ENCODE measurements around the gene ANKRD50. TPM values are rescaled to one million over a fixed set of nuclear protein-coding genes. Genes with fewer than 3 reads are reported as not detected.

Gene ANKRD50
- total RNA-seq, 2 experiments from 2014 or later = 0.35 to 0.40 TPM

- CTCF ChIA-PET = no interaction called here
- no peaks in the 10 kb centered on the region for H3K9me3 Mint-ChIP-seq
- no peak overlapping the region for H3K27ac Mint-ChIP-seq
- DNase-seq = no peak
- H3K36me3 Mint-ChIP-seq (ENCODE audit: low read depth) = no peaks in the 10 kb centered on the region
- H3K4me1 Mint-ChIP-seq = no peaks in the 10 kb centered on the region
- no peak overlapping the region for H3K4me3 Mint-ChIP-seq
- no peaks in the 10 kb centered on the region for H3K27me3 Mint-ChIP-seq
- POLR2A ChIA-PET = no interaction called here
Observed at GRCh38 chr4:124727331-124727890, 14.9 kb upstream of the ANKRD50 start.

GRCh38 chr4:124726269-124726668, 13.7 kb upstream of the ANKRD50 start:
- no peaks in the 10 kb centered on the region for H3K9me3 Mint-ChIP-seq
- no peaks in the 10 kb centered on the region for H3K36me3 Mint-ChIP-seq (ENCODE audit: low read depth)
- DNase-seq = no peak
- no peaks in the 10 kb centered on the region for H3K4me1 Mint-ChIP-seq
- H3K27me3 Mint-ChIP-seq = no peaks in the 10 kb centered on the region
- no peak overlapping the region for H3K27ac Mint-ChIP-seq
- POLR2A ChIA-PET = no interaction called here
- CTCF ChIA-PET = no interaction called here
- H3K4me3 Mint-ChIP-seq = no peak overlapping the region

GRCh38 chr4:124722071-124722470, 9.5 kb upstream of the ANKRD50 start:
- DNase-seq = no peak
- H3K9me3 Mint-ChIP-seq = no peaks in the 10 kb centered on the region
- H3K4me3 Mint-ChIP-seq = no peak overlapping the region
- H3K4me1 Mint-ChIP-seq = no peaks in the 10 kb centered on the region
- no peaks in the 10 kb centered on the region for H3K36me3 Mint-ChIP-seq (ENCODE audit: low read depth)
- CTCF ChIA-PET = no interaction called here
- POLR2A ChIA-PET = no interaction called here
- no peak overlapping the region for H3K27ac Mint-ChIP-seq
- H3K27me3 Mint-ChIP-seq = no peaks in the 10 kb centered on the region

GRCh38 chr4:124717101-124717500, 4.6 kb upstream of the ANKRD50 start:
- no peaks in the 10 kb centered on the region for H3K9me3 Mint-ChIP-seq
- ChIA-PET POLR2A (no interaction called here), CTCF (no interaction called here)
- DNase-seq = no peak
- no peak overlapping the region for H3K4me3 Mint-ChIP-seq
- peaks cover 4% of the 10 kb centered on the region for H3K4me1 Mint-ChIP-seq
- no peak overlapping the region for H3K27ac Mint-ChIP-seq
- peaks cover 5% of the 10 kb centered on the region for H3K27me3 Mint-ChIP-seq
- H3K36me3 Mint-ChIP-seq (ENCODE audit: low read depth) = no peaks in the 10 kb centered on the region

GRCh38 chr4:124713185-124713592, 657 bp upstream of the ANKRD50 start:
- peaks cover 8% of the 10 kb centered on the region for H3K27me3 Mint-ChIP-seq
- H3K4me1 Mint-ChIP-seq = peaks cover 4% of the 10 kb centered on the region
- POLR2A ChIA-PET = no interaction called here
- H3K4me3 Mint-ChIP-seq = peak overlapping the region; percentile 89
- no peaks in the 10 kb centered on the region for H3K9me3 Mint-ChIP-seq
- DNase-seq = no peak
- CTCF ChIA-PET = no interaction called here
- H3K27ac Mint-ChIP-seq = peak overlapping the region; percentile 88
- no peaks in the 10 kb centered on the region for H3K36me3 Mint-ChIP-seq (ENCODE audit: low read depth)

- peak; percentile 25 for DNase-seq
- H3K36me3 Mint-ChIP-seq (ENCODE audit: low read depth) = no peaks in the 10 kb centered on the region
- H3K4me1 Mint-ChIP-seq = peaks cover 4% of the 10 kb centered on the region
- peaks cover 8% of the 10 kb centered on the region for H3K27me3 Mint-ChIP-seq
- POLR2A ChIA-PET = no interaction called here
- CTCF ChIA-PET = interaction anchor here (1.0 kb wide), 1 partner anchor 8 kb away, joined by 3 read pairs; no protein-coding TSS in a partner anchor
- no peaks in the 10 kb centered on the region for H3K9me3 Mint-ChIP-seq
- no peak overlapping the region for H3K4me3 Mint-ChIP-seq
- no peak overlapping the region for H3K27ac Mint-ChIP-seq
Observed at GRCh38 chr4:124711471-124712371, 811 bp downstream of the ANKRD50 start.

GRCh38 chr4:124710911-124711310, 1.6 kb downstream of the ANKRD50 start:
- Mint-ChIP-seq H3K36me3 (ENCODE audit: low read depth) (no peaks in the 10 kb centered on the region), H3K4me3 (no peak overlapping the region), H3K27me3 (peaks cover 8% of the 10 kb centered on the region), H3K27ac (no peak overlapping the region), H3K9me3 (no peaks in the 10 kb centered on the region), H3K4me1 (peaks cover 4% of the 10 kb centered on the region)
- CTCF ChIA-PET = interaction anchor here (1.0 kb wide), 1 partner anchor 9 kb away, joined by 3 read pairs; no protein-coding TSS in a partner anchor
- no peak for DNase-seq
- POLR2A ChIA-PET = no interaction called here

GRCh38 chr4:124710015-124710741, 2.4 kb downstream of the ANKRD50 start:
- no peak for DNase-seq
- no peaks in the 10 kb centered on the region for H3K36me3 Mint-ChIP-seq (ENCODE audit: low read depth)
- H3K4me1 Mint-ChIP-seq = peaks cover 4% of the 10 kb centered on the region
- no peak overlapping the region for H3K27ac Mint-ChIP-seq
- no peak overlapping the region for H3K4me3 Mint-ChIP-seq
- POLR2A ChIA-PET = no interaction called here
- CTCF ChIA-PET = interaction anchor here (1.0 kb wide), 1 partner anchor 10 kb away, joined by 3 read pairs; no protein-coding TSS in a partner anchor
- no peaks in the 10 kb centered on the region for H3K9me3 Mint-ChIP-seq
- peaks cover 5% of the 10 kb centered on the region for H3K27me3 Mint-ChIP-seq

GRCh38 chr4:124708517-124709300, 3.8 kb downstream of the ANKRD50 start:
- Mint-ChIP-seq H3K27me3 (peaks cover 3% of the 10 kb centered on the region), H3K4me1 (peaks cover 4% of the 10 kb centered on the region), H3K4me3 (no peak overlapping the region), H3K36me3 (ENCODE audit: low read depth) (no peaks in the 10 kb centered on the region), H3K9me3 (no peaks in the 10 kb centered on the region), H3K27ac (no peak overlapping the region)
- CTCF ChIA-PET = no interaction called here
- POLR2A ChIA-PET = no interaction called here
- DNase-seq = no peak

- Mint-ChIP-seq H3K4me1 (no peaks in the 10 kb centered on the region), H3K9me3 (no peaks in the 10 kb centered on the region), H3K36me3 (ENCODE audit: low read depth) (no peaks in the 10 kb centered on the region), H3K27ac (no peak overlapping the region), H3K27me3 (peaks cover 3% of the 10 kb centered on the region), H3K4me3 (no peak overlapping the region)
- ChIA-PET POLR2A (no interaction called here), CTCF (no interaction called here)
- no peak for DNase-seq
Observed at GRCh38 chr4:124705393-124705792, 7.1 kb downstream of the ANKRD50 start.

GRCh38 chr4:124703154-124703553, 9.4 kb downstream of the ANKRD50 start:
- Mint-ChIP-seq H3K36me3 (ENCODE audit: low read depth) (no peaks in the 10 kb centered on the region), H3K27ac (no peak overlapping the region), H3K9me3 (no peaks in the 10 kb centered on the region), H3K27me3 (no peaks in the 10 kb centered on the region), H3K4me3 (no peak overlapping the region), H3K4me1 (no peaks in the 10 kb centered on the region)
- ChIA-PET POLR2A (no interaction called here), CTCF (no interaction called here)
- DNase-seq = no peak

- Mint-ChIP-seq H3K36me3 (ENCODE audit: low read depth) (no peaks in the 10 kb centered on the region), H3K4me1 (no peaks in the 10 kb centered on the region), H3K4me3 (no peak overlapping the region), H3K9me3 (peaks cover 2% of the 10 kb centered on the region), H3K27me3 (no peaks in the 10 kb centered on the region), H3K27ac (no peak overlapping the region)
- CTCF ChIA-PET = interaction anchor here (0.9 kb wide), 1 partner anchor 13 kb away, joined by 4 read pairs; no protein-coding TSS in a partner anchor
- DNase-seq = no peak
- POLR2A ChIA-PET = no interaction called here
Observed at GRCh38 chr4:124697441-124697840, 15.1 kb downstream of the ANKRD50 start.

- POLR2A ChIA-PET = no interaction called here
Observed at GRCh38 chr4:124696182-124696581, 16.4 kb downstream of the ANKRD50 start.

More at GRCh38 chr4:124696182-124696581, 16.4 kb downstream of the ANKRD50 start:
- peaks cover 2% of the 10 kb centered on the region for H3K9me3 Mint-ChIP-seq
- DNase-seq = no peak
- CTCF ChIA-PET = no interaction called here
- no peaks in the 10 kb centered on the region for H3K36me3 Mint-ChIP-seq (ENCODE audit: low read depth)
- H3K4me3 Mint-ChIP-seq = no peak overlapping the region
- no peak overlapping the region for H3K27ac Mint-ChIP-seq
- no peaks in the 10 kb centered on the region for H3K4me1 Mint-ChIP-seq
- no peaks in the 10 kb centered on the region for H3K27me3 Mint-ChIP-seq

Data from activated CD4-positive, alpha-beta T cell treated with anti-CD3 and anti-CD28 coated beads, Interleukin-2, amount 10 ng/mL, durations not matched to agents 7 days and 5 days (primary cell).